T1000 (cell line): Measurements from ENCODE around the gene CCDC82.

ENCODE experiments used
- DNase-seq: peaks from one replicate; lab custom pipeline; 2025; ENCODE audit warnings: mixed read lengths; lab: John Stamatoyannopoulos, UW

CCDC82 gene

GRCh38 chr11:96329419-96329818 lies 60.3 kb downstream of the CCDC82 start:
- no peak for DNase-seq

GRCh38 chr11:96328395-96329010 lies 61.2 kb downstream of the CCDC82 start:
- DNase-seq = no peak

- DNase-seq = no peak
Observed at GRCh38 chr11:96326959-96327358, 62.8 kb downstream of the CCDC82 start.

GRCh38 chr11:96324912-96325311 lies 64.8 kb downstream of the CCDC82 start:
- no peak for DNase-seq

- no peak for DNase-seq
Observed at GRCh38 chr11:96323642-96323985, 66.1 kb downstream of the CCDC82 start.

GRCh38 chr11:96322775-96323641 lies 66.7 kb downstream of the CCDC82 start:
- DNase-seq = no peak

GRCh38 chr11:96321091-96321490 lies 68.6 kb downstream of the CCDC82 start:
- no peak for DNase-seq

- no peak for DNase-seq
Observed at GRCh38 chr11:96319898-96320656, 69.6 kb downstream of the CCDC82 start.

GRCh38 chr11:96318850-96319249 lies 70.9 kb downstream of the CCDC82 start:
- no peak for DNase-seq

- no peak for DNase-seq
Observed at GRCh38 chr11:96318399-96318798, 71.3 kb downstream of the CCDC82 start.

GRCh38 chr11:96317985-96318384 lies 71.7 kb downstream of the CCDC82 start:
- DNase-seq = no peak

- DNase-seq = no peak
Observed at GRCh38 chr11:96317571-96317970, 72.1 kb downstream of the CCDC82 start.

GRCh38 chr11:96316869-96317268 lies 72.8 kb downstream of the CCDC82 start:
- no peak for DNase-seq

GRCh38 chr11:96315476-96315875 lies 74.2 kb downstream of the CCDC82 start:
- no peak for DNase-seq

GRCh38 chr11:96314326-96315020 lies 75.2 kb downstream of the CCDC82 start:
- no peak for DNase-seq

GRCh38 chr11:96313163-96313562 lies 76.5 kb downstream of the CCDC82 start:
- DNase-seq = no peak

- no peak for DNase-seq
Observed at GRCh38 chr11:96311120-96311568, 78.6 kb downstream of the CCDC82 start.

- no peak for DNase-seq
Observed at GRCh38 chr11:96310236-96310635, 79.5 kb downstream of the CCDC82 start.

- no peak for DNase-seq
Observed at GRCh38 chr11:96309643-96310017, 80.1 kb downstream of the CCDC82 start.

- DNase-seq = no peak
Observed at GRCh38 chr11:96309016-96309642, 80.6 kb downstream of the CCDC82 start.

- DNase-seq = peak; percentile 47
Observed at GRCh38 chr11:96307776-96308140, 82.0 kb downstream of the CCDC82 start.
